ENCODE results near the gene RPA4.

DNA sequence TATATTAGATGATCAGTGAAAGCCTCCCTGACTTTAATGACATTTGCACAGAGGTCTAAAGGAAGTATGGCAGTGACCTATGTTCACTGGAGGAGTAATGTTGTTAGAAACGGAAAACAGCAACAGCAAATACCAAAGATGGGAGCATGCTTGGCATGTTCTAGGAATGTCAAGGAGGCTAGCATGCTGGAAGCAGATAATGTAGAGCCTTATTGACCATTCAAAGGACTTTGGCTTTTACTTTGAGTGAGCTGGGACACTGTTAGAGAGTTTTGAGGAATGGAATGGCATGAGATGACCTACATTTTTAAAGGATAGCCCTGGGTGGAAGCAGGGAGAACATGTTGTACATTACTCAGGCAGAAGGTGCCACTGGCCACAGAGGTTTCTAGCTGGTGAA, 6.0 kb downstream of the RPA4 start:
- no peak for TF ChIP-seq EZH2 (IDR thresholded peaks at IDR 0.05; ENCODE audit: borderline replicate concordance, insufficient read depth, low read depth, low read length, poor library complexity, severe bottlenecking)
- TF ChIP-seq, protein P1, sequence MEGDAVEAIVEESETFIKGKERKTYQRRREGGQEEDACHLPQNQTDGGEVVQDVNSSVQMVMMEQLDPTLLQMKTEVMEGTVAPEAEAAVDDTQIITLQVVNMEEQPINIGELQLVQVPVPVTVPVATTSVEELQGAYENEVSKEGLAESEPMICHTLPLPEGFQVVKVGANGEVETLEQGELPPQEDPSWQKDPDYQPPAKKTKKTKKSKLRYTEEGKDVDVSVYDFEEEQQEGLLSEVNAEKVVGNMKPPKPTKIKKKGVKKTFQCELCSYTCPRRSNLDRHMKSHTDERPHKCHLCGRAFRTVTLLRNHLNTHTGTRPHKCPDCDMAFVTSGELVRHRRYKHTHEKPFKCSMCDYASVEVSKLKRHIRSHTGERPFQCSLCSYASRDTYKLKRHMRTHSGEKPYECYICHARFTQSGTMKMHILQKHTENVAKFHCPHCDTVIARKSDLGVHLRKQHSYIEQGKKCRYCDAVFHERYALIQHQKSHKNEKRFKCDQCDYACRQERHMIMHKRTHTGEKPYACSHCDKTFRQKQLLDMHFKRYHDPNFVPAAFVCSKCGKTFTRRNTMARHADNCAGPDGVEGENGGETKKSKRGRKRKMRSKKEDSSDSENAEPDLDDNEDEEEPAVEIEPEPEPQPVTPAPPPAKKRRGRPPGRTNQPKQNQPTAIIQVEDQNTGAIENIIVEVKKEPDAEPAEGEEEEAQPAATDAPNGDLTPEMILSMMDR (IDR thresholded peaks at IDR 0.05): no peak
